GM19351 (cell line): ENCODE measurements around the gene GALNT14.

Experiments used
- ATAC-seq: cut with Tn5 transposase; IDR thresholded peaks from one replicate; pipeline ENCODE4 v1.9.1; 2021; ENCODE audit warnings: mild to moderate bottlenecking, moderate library complexity; ENCODE audit not compliant: unreplicated experiment

Gene GALNT14

DNA sequence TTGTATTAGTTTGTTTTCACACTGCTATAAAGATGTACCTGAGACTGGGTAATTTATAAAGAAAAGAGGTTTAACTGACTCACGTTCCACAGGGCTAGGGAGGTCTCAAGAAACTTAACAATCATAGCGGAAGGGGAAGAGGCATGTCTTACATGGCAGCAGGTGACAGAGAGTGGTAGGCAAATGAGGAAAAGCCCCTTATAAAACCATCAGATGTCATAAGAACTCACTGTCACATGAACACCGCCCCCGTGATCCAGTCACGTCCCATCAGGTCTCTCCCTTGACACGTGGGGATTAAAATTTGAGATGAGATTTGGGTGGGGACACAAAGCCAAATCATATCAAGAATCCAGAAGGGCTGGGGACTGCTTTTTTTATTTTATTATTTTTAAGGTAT, 120.0 kb downstream of the GALNT14 start:
- no peak for ATAC-seq

GRCh38 chr2:31016648-31017047, 121.6 kb downstream of the GALNT14 start:
- ATAC-seq = no peak

DNA sequence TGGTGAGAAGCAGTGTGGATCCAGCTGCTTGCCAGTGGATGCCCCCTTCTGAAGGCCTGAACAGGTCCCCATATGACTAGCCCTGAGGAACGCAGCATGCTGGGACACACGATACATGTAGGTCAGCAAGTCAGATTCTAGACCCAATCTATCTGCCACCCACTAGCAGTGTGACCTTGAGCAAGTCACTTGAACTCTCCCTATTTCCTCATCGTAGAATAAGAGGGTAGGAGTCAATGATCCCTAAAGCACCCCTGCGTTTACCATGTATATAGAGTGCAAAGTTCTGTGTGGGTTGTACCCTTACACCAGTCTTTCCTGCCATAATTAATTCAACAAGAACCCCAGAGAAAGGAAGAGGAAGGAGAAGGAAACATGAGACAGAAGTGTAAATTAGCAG, 123.7 kb downstream of the GALNT14 start:
- no peak for ATAC-seq

- ATAC-seq = no peak
These were observed 124.9 kb downstream of the GALNT14 start for GRCh38 chr2:31013301-31013700.

GRCh38 chr2:31012406-31012805, 125.8 kb downstream of the GALNT14 start:
- ATAC-seq = peak; percentile 56

DNA sequence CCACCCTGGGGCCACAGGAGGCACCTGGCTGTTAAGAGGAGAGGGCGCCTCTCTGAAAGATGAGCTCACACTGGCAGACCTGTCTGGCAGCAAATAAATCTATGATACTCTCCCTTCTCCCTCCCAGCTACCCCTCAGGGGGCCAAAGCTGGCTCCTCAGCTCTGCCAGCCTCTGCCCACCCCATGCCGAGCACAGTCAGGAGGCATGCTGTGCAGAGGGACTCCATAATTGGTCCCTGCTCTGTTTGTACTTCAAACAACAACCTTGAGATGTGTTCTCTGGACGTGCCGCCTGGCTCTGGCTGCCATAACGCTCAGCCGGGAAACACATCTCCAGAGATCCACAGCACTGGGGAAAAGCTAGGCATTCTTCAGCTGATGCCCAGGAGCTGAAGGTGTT, 126.7 kb downstream of the GALNT14 start:
- ATAC-seq = no peak

- ATAC-seq = no peak
These were observed 129.6 kb downstream of the GALNT14 start for GRCh38 chr2:31008561-31009114.

DNA sequence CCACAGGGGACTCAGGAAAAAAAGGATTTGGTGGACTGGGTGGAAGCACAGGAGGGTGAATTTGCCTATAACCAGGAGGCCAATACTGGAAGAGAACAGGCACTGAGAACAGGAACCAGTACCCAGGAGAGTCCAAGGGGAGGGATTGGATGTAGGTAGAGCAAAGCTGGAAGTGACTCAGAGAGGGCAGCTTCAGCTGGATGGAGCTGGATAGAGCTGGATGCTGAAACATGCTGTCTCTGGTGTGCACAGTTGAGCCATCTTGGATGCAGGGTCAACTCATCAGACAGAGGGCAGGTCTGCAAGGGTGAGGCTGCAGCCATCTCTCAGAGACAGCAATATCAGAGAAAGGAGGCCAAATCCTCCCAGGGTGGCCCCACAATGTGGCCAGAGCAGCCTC, 134.0 kb downstream of the GALNT14 start:
- ATAC-seq = no peak

DNA sequence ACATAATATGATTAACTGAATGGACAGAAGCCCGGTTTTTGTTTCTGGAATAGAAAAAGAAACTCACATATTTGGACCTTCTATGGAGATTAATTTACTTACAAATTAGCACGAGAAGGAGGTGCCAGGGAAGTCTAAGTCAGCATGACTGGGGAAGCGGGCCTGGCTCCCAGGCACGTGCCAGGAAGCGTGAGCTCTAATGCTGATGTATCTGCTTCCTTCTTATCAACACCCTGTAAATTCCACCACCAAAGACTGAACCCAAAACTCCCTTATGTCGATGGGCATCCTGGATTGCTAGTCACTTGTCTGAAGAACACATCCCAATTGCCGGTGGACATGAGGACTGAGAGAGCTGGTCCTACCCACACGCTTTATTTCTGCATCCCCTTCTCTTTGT, 134.5 kb downstream of the GALNT14 start:
- no peak for ATAC-seq

GRCh38 chr2:31002537-31003150, 135.6 kb downstream of the GALNT14 start:
- ATAC-seq = no peak

- ATAC-seq = no peak
These were observed 137.3 kb downstream of the GALNT14 start for GRCh38 chr2:31000970-31001369.

GRCh38 chr2:30998672-30999071, 139.6 kb downstream of the GALNT14 start:
- ATAC-seq = no peak

DNA sequence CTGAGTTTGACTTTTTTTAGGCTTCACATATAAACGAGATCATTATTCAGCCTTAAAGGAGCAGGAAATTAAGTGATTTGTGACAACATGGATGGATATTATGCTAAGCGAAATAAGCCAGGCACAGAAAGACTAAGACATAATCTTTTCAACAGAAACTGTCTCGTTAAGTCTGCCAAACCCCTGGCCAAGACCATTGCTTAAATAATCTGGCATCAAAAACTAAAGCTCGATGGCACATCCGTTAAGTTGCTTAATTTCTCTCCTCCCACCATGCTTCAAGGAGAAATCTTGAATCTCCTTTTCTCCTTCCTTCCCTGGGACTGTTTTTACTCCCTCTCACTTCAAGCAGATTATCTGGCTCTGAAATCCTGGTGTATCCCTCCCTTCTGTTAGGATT, 140.3 kb downstream of the GALNT14 start:
- no peak for ATAC-seq

- no peak for ATAC-seq
These were observed 143.8 kb downstream of the GALNT14 start for GRCh38 chr2:30994227-30995056.

DNA sequence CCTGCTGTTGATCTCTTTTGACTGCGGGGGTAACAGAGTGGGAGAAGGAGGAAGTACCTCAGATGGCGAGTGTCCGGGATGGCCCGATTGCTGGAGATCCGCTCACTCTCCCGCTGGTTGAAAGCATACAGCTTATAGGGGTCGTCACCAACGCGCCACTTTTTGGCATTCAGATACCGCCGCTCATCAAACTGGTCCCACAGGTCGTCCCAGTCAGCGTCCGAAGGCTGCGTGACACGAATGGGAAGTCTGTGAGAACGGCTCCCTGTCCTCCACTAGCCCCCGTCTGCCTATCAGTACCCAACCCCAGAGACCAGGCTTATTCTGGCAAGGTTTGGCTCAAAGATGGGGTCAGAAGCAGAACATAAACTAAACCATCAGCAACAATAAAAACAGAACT, 145.5 kb downstream of the GALNT14 start:
- no peak for ATAC-seq

DNA sequence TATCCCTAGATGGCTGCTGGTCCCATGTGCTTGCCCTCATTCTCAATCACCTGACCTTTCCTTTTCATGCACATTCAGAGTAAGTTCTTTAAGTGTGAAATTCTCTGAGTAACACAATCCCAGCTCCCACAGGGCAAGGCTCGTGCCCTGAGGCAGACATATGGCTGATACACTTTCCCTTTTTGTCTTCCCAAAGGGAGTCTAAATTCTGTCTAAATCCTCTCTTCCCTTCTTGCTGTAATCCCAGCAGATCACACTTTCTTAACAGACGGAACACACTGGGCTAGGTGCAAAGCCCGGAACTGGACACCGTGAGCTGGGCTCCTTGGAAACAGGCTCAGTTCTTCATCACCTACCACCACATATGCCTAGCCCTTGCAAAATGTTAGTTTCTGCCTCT, 147.6 kb downstream of the GALNT14 start:
- no peak for ATAC-seq

DNA sequence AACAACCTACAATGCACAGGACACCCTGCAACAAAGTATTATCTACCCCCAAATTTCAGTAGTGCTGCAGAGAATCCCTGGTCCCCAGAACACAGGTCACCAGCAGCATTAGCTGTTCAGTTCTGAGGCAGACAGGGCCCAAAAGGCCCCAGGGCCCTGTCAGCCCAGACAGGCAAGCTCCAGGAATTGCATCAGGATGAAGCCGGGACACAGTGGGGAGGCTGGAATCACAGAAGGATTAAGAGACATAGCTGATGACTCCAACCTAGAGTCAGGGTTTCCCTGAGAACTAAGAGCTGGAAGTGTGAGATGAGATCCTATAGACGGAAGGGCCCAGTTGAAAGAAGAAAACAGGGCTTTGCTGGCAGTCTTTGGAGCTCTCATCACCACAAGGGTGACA, 148.1 kb downstream of the GALNT14 start:
- no peak for ATAC-seq

DNA sequence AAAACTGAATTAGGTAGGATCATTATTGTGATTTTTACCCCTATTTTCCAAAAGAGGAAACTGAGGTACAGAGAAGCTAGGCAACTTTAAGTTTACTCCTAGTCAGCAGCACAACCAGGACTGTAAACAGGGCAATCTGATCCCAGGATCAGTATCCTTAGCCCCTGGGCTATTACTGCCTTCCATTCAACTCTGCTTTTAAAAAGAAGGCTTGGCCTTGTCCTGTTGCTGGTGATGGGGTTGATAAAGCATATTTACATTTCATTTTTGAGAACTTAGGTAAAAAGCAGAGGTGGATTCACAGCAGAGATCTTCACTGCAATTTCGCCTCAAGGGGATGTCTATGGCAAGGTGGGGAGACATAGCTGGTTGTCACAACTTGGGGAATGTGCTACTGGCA, 148.5 kb downstream of the GALNT14 start:
- ATAC-seq = no peak

- no peak for ATAC-seq
These were observed 150.7 kb downstream of the GALNT14 start for GRCh38 chr2:30987566-30987965.

DNA sequence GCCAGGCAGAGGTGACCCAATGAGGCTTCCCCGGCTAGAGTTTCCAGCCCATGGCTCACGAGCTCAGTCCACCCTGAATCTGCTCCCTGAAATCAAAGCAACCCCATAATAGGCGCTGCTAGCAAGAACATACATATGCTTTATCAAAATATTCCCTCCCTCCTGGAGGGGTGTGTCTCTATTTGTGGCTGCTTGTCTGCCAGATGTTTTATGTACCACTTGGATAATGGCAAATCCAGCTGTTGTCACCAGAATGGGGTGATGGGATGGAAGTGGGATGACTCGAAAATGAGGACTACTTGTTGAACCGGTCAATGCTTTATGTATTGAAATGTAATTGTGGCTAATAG, 152.0 kb downstream of the GALNT14 start:
- no peak for ATAC-seq

GRCh38 chr2:30985493-30986230, 152.6 kb downstream of the GALNT14 start:
- ATAC-seq = no peak

DNA sequence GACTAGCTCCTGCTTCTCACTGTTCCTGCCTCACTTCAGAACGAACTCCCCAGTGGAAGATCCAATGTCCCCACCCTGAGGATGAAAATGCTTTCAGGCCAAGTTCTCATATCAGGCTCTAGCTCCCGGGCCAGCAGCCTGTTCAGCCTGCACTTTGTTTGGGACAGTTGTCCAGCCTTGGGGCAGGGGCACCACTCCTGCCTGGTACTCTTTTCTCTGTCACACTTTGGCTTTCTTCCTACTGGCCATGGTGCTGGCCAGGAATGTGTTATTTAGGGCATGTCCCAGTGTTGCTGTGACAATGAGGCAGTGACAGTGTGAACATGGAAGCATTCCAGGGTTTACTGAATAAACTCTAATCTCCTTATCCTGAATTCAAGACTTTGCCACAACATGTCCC, 154.1 kb downstream of the GALNT14 start:
- no peak for ATAC-seq
